Measurements from ENCODE around the gene PCDHB16.
"Not testable (repeated sequence)": the region's sequence is repeated elsewhere in the genome, so short reads cannot be mapped to it uniquely, and the experiment has no call there.

The PCDHB16 gene

DNA sequence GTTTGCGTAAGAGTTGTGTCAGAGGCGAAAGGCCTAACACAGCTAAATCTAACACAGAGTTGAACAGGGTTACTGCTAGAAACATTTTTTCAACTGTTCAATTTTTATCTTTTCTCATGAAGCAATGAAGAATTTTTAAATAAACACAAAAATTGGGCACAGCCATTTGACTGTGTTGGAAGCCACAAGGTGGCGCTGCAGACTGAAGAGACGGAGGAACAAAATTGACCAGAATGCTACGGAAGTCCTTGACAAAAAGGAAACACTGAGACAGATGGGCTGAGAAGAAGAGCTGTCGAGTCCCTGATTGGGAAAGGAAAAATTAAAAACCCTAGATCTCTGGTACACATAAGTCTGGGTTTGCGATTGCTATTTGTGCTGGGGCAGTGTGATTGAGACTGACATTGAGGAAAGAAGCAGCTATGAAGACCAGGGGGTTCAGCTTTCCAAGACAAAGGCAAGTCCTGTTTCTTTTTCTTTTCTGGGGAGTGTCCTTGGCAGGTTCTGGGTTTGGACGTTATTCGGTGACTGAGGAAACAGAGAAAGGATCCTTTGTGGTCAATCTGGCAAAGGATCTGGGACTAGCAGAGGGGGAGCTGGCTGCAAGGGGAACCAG, 4.8 kb downstream of the PCDHB16 start, which contains the start of gene PCDHB9:
Gene PCDHB9, plus strand, starts transcription at position 265 of the 616 bp plus-strand sequence. Its CDS starts 158 bp downstream, at position 423.
- H3K9ac ChIP-seq (ENCODE audit: low read length): peak within 1 kb of the TSS; percentile 33; the same call in 1 of the 2 replicates
- H3K79me2 ChIP-seq (ENCODE audit: insufficient read depth, low read length): no peaks in the 10 kb centered on the region
- no peak within 1 kb of the TSS for H3K27ac ChIP-seq (ENCODE audit: low read depth, low read length)
- H3K9me3 ChIP-seq (ENCODE audit: insufficient read depth, low read length): no peaks in the 10 kb centered on the region
- H4K20me1 ChIP-seq (ENCODE audit: low read depth, low read length): no peaks in the 10 kb centered on the region
- H3K9me2 ChIP-seq (replicated peaks; ENCODE audit: insufficient read depth, low read length): no peaks in the 10 kb centered on the region
- H2AFZ ChIP-seq (ENCODE audit: low read depth, low read length, severe bottlenecking): peak within 1 kb of the TSS; percentile 80
- H3K27me3 ChIP-seq (ENCODE audit: low read length): no peaks in the 10 kb centered on the region
- no peaks in the 10 kb centered on the region for H3F3A ChIP-seq (ENCODE audit: insufficient read depth)
- H3K4me2 ChIP-seq (ENCODE audit: low read depth, low read length, poor library complexity, severe bottlenecking): peak within 1 kb of the TSS; percentile 58
- no peaks in the 10 kb centered on the region for H3K36me3 ChIP-seq (ENCODE audit: low read length)
- TF ChIP-seq CTCF (IDR thresholded peaks at IDR 0.05; ENCODE audit: insufficient read depth, low read length, poor library complexity, severe bottlenecking) (peak; percentile 98), EZH2phosphoT487 (conservative IDR thresholded peaks at IDR 0.05; ENCODE audit: low read length) (no peak)
- H3K4me3 ChIP-seq (ENCODE audit: insufficient read depth, low read length, poor library complexity, severe bottlenecking): no peak within 1 kb of the TSS

GRCh38 chr5:141188682-141189081, 6.5 kb downstream of the PCDHB16 start:
- H3K9me2 ChIP-seq (replicated peaks; ENCODE audit: insufficient read depth, low read length); H2AFZ ChIP-seq (ENCODE audit: low read depth, low read length, severe bottlenecking); H3K4me2 ChIP-seq (ENCODE audit: low read depth, low read length, poor library complexity, severe bottlenecking); H3K9me3 ChIP-seq (ENCODE audit: insufficient read depth, low read length); H3F3A ChIP-seq (ENCODE audit: insufficient read depth); H3K27me3 ChIP-seq (ENCODE audit: low read length); H3K4me3 ChIP-seq (ENCODE audit: insufficient read depth, low read length, poor library complexity, severe bottlenecking); H3K27ac ChIP-seq (ENCODE audit: low read depth, low read length); H3K36me3 ChIP-seq (ENCODE audit: low read length); H3K79me2 ChIP-seq (ENCODE audit: insufficient read depth, low read length); H3K9ac ChIP-seq (ENCODE audit: low read length); H4K20me1 ChIP-seq (ENCODE audit: low read depth, low read length): not testable (repeated sequence)

DNA sequence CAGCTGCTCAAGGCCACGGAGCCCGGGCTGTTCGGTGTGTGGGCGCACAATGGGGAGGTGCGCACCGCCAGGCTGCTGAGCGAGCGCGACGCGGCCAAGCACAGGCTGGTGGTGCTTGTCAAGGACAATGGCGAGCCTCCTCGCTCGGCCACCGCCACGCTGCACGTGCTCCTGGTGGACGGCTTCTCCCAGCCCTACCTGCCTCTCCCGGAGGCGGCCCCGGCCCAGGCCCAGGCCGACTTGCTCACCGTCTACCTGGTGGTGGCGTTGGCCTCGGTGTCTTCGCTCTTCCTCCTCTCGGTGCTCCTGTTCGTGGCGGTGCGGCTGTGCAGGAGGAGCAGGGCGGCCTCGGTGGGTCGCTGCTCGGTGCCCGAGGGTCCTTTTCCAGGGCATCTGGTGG, 6.9 kb downstream of the PCDHB16 start:
- not testable (repeated sequence) for H3K9me2 ChIP-seq (replicated peaks; ENCODE audit: insufficient read depth, low read length); H3K79me2 ChIP-seq (ENCODE audit: insufficient read depth, low read length); H2AFZ ChIP-seq (ENCODE audit: low read depth, low read length, severe bottlenecking); H3K27ac ChIP-seq (ENCODE audit: low read depth, low read length); H3K9me3 ChIP-seq (ENCODE audit: insufficient read depth, low read length); H3K9ac ChIP-seq (ENCODE audit: low read length); H4K20me1 ChIP-seq (ENCODE audit: low read depth, low read length); H3K27me3 ChIP-seq (ENCODE audit: low read length); H3K4me3 ChIP-seq (ENCODE audit: insufficient read depth, low read length, poor library complexity, severe bottlenecking); H3K4me2 ChIP-seq (ENCODE audit: low read depth, low read length, poor library complexity, severe bottlenecking); H3F3A ChIP-seq (ENCODE audit: insufficient read depth); H3K36me3 ChIP-seq (ENCODE audit: low read length)

GRCh38 chr5:141192110-141192725, 10.0 kb downstream of the PCDHB16 start, which contains the start of gene PCDHB10:
Gene PCDHB10 (plus strand): TSS chr5:141192353. CDS start chr5:141192553, 200 bp downstream.
- H2AFZ ChIP-seq (ENCODE audit: low read depth, low read length, severe bottlenecking): no peak within 1 kb of the TSS
- peaks cover 15% of the 10 kb centered on the region for H3K9me3 ChIP-seq (ENCODE audit: insufficient read depth, low read length)
- H3K79me2 ChIP-seq (ENCODE audit: insufficient read depth, low read length): no peaks in the 10 kb centered on the region
- H3K9me2 ChIP-seq (replicated peaks; ENCODE audit: insufficient read depth, low read length): no peaks in the 10 kb centered on the region
- peak; percentile 78 for TF ChIP-seq CTCF (IDR thresholded peaks at IDR 0.05; ENCODE audit: insufficient read depth, low read length, poor library complexity, severe bottlenecking)
- TF ChIP-seq EZH2phosphoT487 (conservative IDR thresholded peaks at IDR 0.05; ENCODE audit: low read length): no peak
- H3K4me3 ChIP-seq (ENCODE audit: insufficient read depth, low read length, poor library complexity, severe bottlenecking): no peak within 1 kb of the TSS
- no peaks in the 10 kb centered on the region for H4K20me1 ChIP-seq (ENCODE audit: low read depth, low read length)
- H3K27ac ChIP-seq (ENCODE audit: low read depth, low read length): no peak within 1 kb of the TSS
- H3K36me3 ChIP-seq (ENCODE audit: low read length): no peaks in the 10 kb centered on the region
- H3K27me3 ChIP-seq (ENCODE audit: low read length): no peaks in the 10 kb centered on the region
- H3F3A ChIP-seq (ENCODE audit: insufficient read depth): no peaks in the 10 kb centered on the region
- H3K9ac ChIP-seq (ENCODE audit: low read length): no peak within 1 kb of the TSS
- no peak within 1 kb of the TSS for H3K4me2 ChIP-seq (ENCODE audit: low read depth, low read length, poor library complexity, severe bottlenecking)

GRCh38 chr5:141194332-141194731, 12.1 kb downstream of the PCDHB16 start:
- peaks cover 19% of the 10 kb centered on the region for H3K9me3 ChIP-seq (ENCODE audit: insufficient read depth, low read length)
- not testable (repeated sequence) for H3K4me2 ChIP-seq (ENCODE audit: low read depth, low read length, poor library complexity, severe bottlenecking); H3K36me3 ChIP-seq (ENCODE audit: low read length); H4K20me1 ChIP-seq (ENCODE audit: low read depth, low read length); H3K4me3 ChIP-seq (ENCODE audit: insufficient read depth, low read length, poor library complexity, severe bottlenecking); H2AFZ ChIP-seq (ENCODE audit: low read depth, low read length, severe bottlenecking); H3K27me3 ChIP-seq (ENCODE audit: low read length); H3K27ac ChIP-seq (ENCODE audit: low read depth, low read length); H3K9me2 ChIP-seq (replicated peaks; ENCODE audit: insufficient read depth, low read length); H3K79me2 ChIP-seq (ENCODE audit: insufficient read depth, low read length); H3F3A ChIP-seq (ENCODE audit: insufficient read depth); H3K9ac ChIP-seq (ENCODE audit: low read length)

Data from SU-DHL-6 (cell line).